Choroid plexus epithelial cell (primary cell): ENCODE data around the gene UCKL1.
A peak's percentile ranks its signal among the peaks of the same experiment; 100 is the strongest.

ENCODE experiments used
- DNase-seq: peaks from one replicate; pipeline ENCODE4 v3.0.0-alpha.2; 2010; ENCODE audit warnings: low read depth
- H3K4me3 ChIP-seq: 2 replicates; pipeline ENCODE4 v1.5.1; 2011; ENCODE audit warnings: low read depth, mild to moderate bottlenecking, control low read depth, low read length, moderate library complexity
- CTCF ChIP-seq: conservative IDR thresholded peaks from 2 replicates; pipeline ENCODE4 v1.5.1; 2011; ENCODE audit warnings: low read depth, mild to moderate bottlenecking, control low read depth, inconsistent platforms, low read length, moderate library complexity

The UCKL1 gene

GRCh38 chr20:63945031-63945658 is 11.1 kb downstream of the UCKL1 start:
- no peak for DNase-seq
- H3K4me3 ChIP-seq: no peak overlapping the region
- no peak for TF ChIP-seq CTCF

DNA sequence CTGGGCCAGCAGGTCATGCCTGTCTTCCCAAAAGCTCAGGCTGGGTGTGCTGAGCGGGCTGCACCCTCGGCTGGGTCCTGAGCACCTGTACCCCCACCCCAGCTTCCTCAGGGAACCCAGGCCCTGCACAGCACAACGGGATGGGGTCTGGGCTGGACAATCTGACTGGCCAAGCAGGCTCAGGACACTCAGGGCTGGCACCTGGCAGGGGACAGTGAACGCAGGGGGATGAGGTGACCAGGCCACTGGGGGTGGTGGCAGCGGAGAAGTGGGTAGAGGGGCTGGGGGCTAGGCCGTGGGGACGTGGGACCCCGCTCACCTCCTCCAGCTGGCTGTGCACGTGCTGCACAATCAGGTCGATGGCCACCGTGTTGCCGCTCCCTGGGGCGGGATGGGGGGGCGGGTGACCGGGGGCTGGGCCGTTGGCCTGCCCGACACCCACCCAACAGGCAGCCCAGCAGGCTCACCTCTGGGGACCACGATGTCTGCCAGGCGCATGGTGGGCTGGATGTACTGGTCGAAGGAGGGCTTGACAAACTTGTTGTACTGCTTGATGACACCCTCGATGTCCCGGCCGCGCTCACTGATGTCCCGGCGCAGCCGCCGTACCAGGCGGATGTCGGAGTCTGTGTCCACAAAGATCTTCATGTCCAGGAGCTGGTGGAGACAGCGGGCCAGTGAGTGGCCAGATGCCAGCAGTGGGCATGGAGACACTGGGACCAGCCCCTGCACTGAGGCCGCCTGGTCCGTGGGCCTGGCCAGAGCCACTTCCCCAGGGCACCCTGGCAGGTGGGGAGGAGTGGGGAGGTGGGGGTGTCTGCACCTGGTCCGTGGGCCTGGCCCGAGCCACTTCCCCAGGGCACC is 11.9 kb downstream of the UCKL1 start:
- H3K4me3 ChIP-seq: no peak overlapping the region
- DNase-seq: no peak
- no peak for TF ChIP-seq CTCF

DNA sequence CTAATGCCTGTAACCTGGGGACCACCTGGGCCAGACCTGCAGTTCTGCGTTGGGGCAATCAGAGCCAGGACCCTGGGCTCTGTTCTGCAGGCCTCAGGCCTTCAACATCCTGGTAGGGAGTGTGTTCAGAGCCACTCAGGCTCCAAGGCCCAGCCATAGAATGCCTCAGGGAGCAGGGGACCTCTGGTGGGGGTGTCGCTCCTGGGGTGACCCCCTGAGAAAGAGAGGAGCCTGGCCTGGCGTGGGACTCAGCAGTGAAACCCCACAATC is 12.5 kb downstream of the UCKL1 start:
- TF ChIP-seq CTCF: no peak
- DNase-seq: no peak
- no peak overlapping the region for H3K4me3 ChIP-seq

- DNase-seq: no peak
- no peak overlapping the region for H3K4me3 ChIP-seq
- TF ChIP-seq CTCF: no peak
Measured at GRCh38 chr20:63942969-63943807, 13.0 kb downstream of the UCKL1 start.

- H3K4me3 ChIP-seq: no peak overlapping the region
- no peak for TF ChIP-seq CTCF
- peak; percentile 70 for DNase-seq
Measured at GRCh38 chr20:63942250-63942951, 13.8 kb downstream of the UCKL1 start.

- no peak overlapping the region for H3K4me3 ChIP-seq
- TF ChIP-seq CTCF: no peak
- no peak for DNase-seq
Measured at GRCh38 chr20:63941282-63942081, 14.7 kb downstream of the UCKL1 start.
